ENCODE measurements around the gene SYNDIG1. TPM values are rescaled to one million over a fixed set of nuclear protein-coding genes. Genes with fewer than 3 reads are reported as not detected.
"Not testable (repeated sequence)": the region's sequence is repeated elsewhere in the genome, so short reads cannot be mapped to it uniquely, and the experiment has no call there.

SYNDIG1 gene
- total RNA-seq, 1 donor from 2014 or later = 11.0 TPM

GRCh38 chr20:24611360-24612140 lies 142.1 kb downstream of the SYNDIG1 start:
- ATAC-seq = peak; percentile 65
- intact Hi-C loops (cut with micrococcal nuclease) = loop anchor here (10.0 kb wide), 1 partner anchor 117 kb away; no protein-coding TSS in a partner anchor
- DNase-seq = no peak

GRCh38 chr20:24612799-24613775 lies 143.7 kb downstream of the SYNDIG1 start:
- intact Hi-C loops (cut with micrococcal nuclease) = loop anchor here (10.0 kb wide), 1 partner anchor 118 kb away; no protein-coding TSS in a partner anchor
- DNase-seq = peak; percentile 58
- peak; percentile 94 for ATAC-seq

GRCh38 chr20:24614341-24614740 lies 144.9 kb downstream of the SYNDIG1 start:
- DNase-seq = no peak
- ATAC-seq = no peak
- intact Hi-C loops (cut with micrococcal nuclease) = loop anchor here (10.0 kb wide), 1 partner anchor 120 kb away; no protein-coding TSS in a partner anchor

GRCh38 chr20:24615353-24615752 lies 145.9 kb downstream of the SYNDIG1 start:
- DNase-seq (no peak), ATAC-seq (no peak)
- intact Hi-C loops (cut with micrococcal nuclease) = loop anchor here (10.0 kb wide), 1 partner anchor 121 kb away; no protein-coding TSS in a partner anchor

- DNase-seq = no peak
- intact Hi-C loops (cut with micrococcal nuclease) = loop anchor here (10.0 kb wide), 1 partner anchor 122 kb away; no protein-coding TSS in a partner anchor
Observed at GRCh38 chr20:24616258-24617079, 147.0 kb downstream of the SYNDIG1 start.

GRCh38 chr20:24617080-24617432 lies 147.6 kb downstream of the SYNDIG1 start:
- ATAC-seq (no peak), DNase-seq (no peak)
- intact Hi-C loops (cut with micrococcal nuclease) = loop anchor here (10.0 kb wide), 1 partner anchor 122 kb away; no protein-coding TSS in a partner anchor

More at GRCh38 chr20:24616258-24617079, 147.0 kb downstream of the SYNDIG1 start:
- no peak for ATAC-seq

GRCh38 chr20:24617757-24618450 lies 148.5 kb downstream of the SYNDIG1 start:
- intact Hi-C loops (cut with micrococcal nuclease) = loop anchor here (10.0 kb wide), 1 partner anchor 123 kb away; no protein-coding TSS in a partner anchor
- ATAC-seq (no peak), DNase-seq (no peak)

GRCh38 chr20:24618739-24619138 lies 149.3 kb downstream of the SYNDIG1 start:
- ATAC-seq = no peak
- intact Hi-C loops (cut with micrococcal nuclease) = loop anchor here (10.0 kb wide), 1 partner anchor 124 kb away; no protein-coding TSS in a partner anchor

GRCh38 chr20:24619212-24619611 lies 149.8 kb downstream of the SYNDIG1 start:
- ATAC-seq (peak; percentile 69), DNase-seq (no peak)
- intact Hi-C loops (cut with micrococcal nuclease) = loop anchor here (10.0 kb wide), 1 partner anchor 124 kb away; no protein-coding TSS in a partner anchor

More at GRCh38 chr20:24618739-24619138, 149.3 kb downstream of the SYNDIG1 start:
- DNase-seq = no peak

GRCh38 chr20:24620937-24621519 lies 151.6 kb downstream of the SYNDIG1 start:
- no peak for DNase-seq
- ATAC-seq = no peak
- intact Hi-C loops (cut with micrococcal nuclease) = loop anchor here (10.0 kb wide), 1 partner anchor 146 kb away; no protein-coding TSS in a partner anchor

GRCh38 chr20:24622856-24623255 lies 153.4 kb downstream of the SYNDIG1 start:
- no peak for ATAC-seq
- intact Hi-C loops (cut with micrococcal nuclease) = loop anchor here (10.0 kb wide), 1 partner anchor 148 kb away; no protein-coding TSS in a partner anchor

GRCh38 chr20:24626141-24626540 lies 156.7 kb downstream of the SYNDIG1 start:
- intact Hi-C loops (cut with micrococcal nuclease) = loop anchor here (10.0 kb wide), 1 partner anchor 151 kb away; no protein-coding TSS in a partner anchor
- not testable (repeated sequence) for DNase-seq, ATAC-seq

More at GRCh38 chr20:24622856-24623255, 153.4 kb downstream of the SYNDIG1 start:
- no peak for DNase-seq

GRCh38 chr20:24627291-24627690 lies 157.9 kb downstream of the SYNDIG1 start:
- DNase-seq (no peak), ATAC-seq (no peak)
- intact Hi-C loops (cut with micrococcal nuclease) = loop anchor here (10.0 kb wide), 1 partner anchor 152 kb away; no protein-coding TSS in a partner anchor

GRCh38 chr20:24627926-24628325 lies 158.5 kb downstream of the SYNDIG1 start:
- intact Hi-C loops (cut with micrococcal nuclease) = loop anchor here (10.0 kb wide), 1 partner anchor 153 kb away; no protein-coding TSS in a partner anchor
- ATAC-seq (no peak), DNase-seq (no peak)

GRCh38 chr20:24628985-24629384 lies 159.6 kb downstream of the SYNDIG1 start:
- ATAC-seq = peak; percentile 66
- no peak for DNase-seq
- intact Hi-C loops (cut with micrococcal nuclease) = loop anchor here (10.0 kb wide), 1 partner anchor 154 kb away; no protein-coding TSS in a partner anchor

GRCh38 chr20:24629668-24630067 lies 160.2 kb downstream of the SYNDIG1 start:
- DNase-seq (no peak), ATAC-seq (peak; percentile 27)

More at GRCh38 chr20:24629668-24630067, 160.2 kb downstream of the SYNDIG1 start:
- intact Hi-C loops (cut with micrococcal nuclease) = loop anchor here (10.0 kb wide), 1 partner anchor 155 kb away; no protein-coding TSS in a partner anchor

Data from left ventricle myocardium superior (tissue), 1 donor.